ENCODE results near the gene ATPAF2. TPM values are rescaled to one million over a fixed set of nuclear protein-coding genes. Genes with fewer than 3 reads are reported as not detected.

The ATPAF2 gene
- total RNA-seq, 1 experiment from 2014 or later, result 46.1 TPM

DNA sequence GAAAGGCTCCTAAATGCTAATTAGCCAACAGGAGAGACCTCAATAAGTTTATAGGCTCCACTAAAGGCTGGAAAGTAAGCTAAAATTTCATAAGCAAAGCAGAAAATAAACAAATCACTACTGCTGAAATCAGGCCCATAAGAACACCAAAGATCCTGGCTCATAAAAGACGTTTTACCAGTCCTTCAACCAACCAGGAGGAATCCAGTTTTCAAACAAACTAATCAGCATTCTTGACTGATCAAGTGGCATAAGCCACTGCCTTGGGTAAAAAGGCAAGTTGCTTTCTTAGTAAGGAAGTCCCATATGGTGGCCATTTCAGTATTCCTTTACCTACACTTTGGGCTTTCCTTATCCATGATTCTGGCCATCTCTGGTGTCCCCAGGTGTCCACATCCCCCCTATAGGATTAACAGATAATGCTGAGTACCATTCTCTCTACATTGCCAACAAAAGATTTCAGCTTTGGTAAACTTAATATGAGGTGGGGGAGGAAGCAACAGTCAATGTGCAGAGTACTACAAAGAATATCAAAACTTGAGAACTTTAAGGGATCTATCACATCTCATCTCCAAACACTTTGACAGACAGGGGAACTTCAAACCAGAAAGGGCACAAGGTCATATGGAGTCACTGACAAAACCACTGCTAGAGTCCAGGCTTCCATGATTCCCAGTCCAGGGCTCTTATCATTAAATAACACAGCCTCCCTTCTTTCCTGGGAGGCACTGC, 68.1 kb downstream of the ATPAF2 start (continued):
- TF ChIP-seq JUND (IDR thresholded peaks at IDR 0.05), result no peak
- TF ChIP-seq EZH2phosphoT487 (IDR thresholded peaks at IDR 0.05; ENCODE audit: borderline replicate concordance), result no peak
- TF ChIP-seq SRF (IDR thresholded peaks at IDR 0.05; ENCODE audit: low read depth), result no peak
- TF ChIP-seq CBX3 (IDR thresholded peaks at IDR 0.05; ENCODE audit: low read depth), result no peak
- TF ChIP-seq SP1 (IDR thresholded peaks at IDR 0.05; ENCODE audit: low read depth), result no peak
- no peak for TF ChIP-seq YY1 (IDR thresholded peaks at IDR 0.05; ENCODE audit: extremely low read depth, insufficient replicate concordance, low read depth, low read length)
- TF ChIP-seq RAD21 (IDR thresholded peaks at IDR 0.05; ENCODE audit: low read depth), result no peak

Other genes with a start within 250 kb of the ATPAF2 start
- 298 TPM for gene SREBF1, start 202.2 kb downstream of the ATPAF2 start, total RNA-seq (2021; ENCODE audit: unreplicated experiment)
- gene TOM1L2, start 66.8 kb downstream of the ATPAF2 start, total RNA-seq (2021; ENCODE audit: unreplicated experiment), result 24.1 TPM
- 2.4 TPM for gene DRC3, start 66.3 kb downstream of the ATPAF2 start, total RNA-seq (2021; ENCODE audit: unreplicated experiment)
- gene GID4, start 240 bp upstream of the ATPAF2 start, total RNA-seq (2021; ENCODE audit: unreplicated experiment), result 10.8 TPM
- 41.0 TPM for gene DRG2, start 48.8 kb upstream of the ATPAF2 start, total RNA-seq (2021; ENCODE audit: unreplicated experiment)
- 2.8 TPM for gene MYO15A, start 69.6 kb upstream of the ATPAF2 start, total RNA-seq (2021; ENCODE audit: unreplicated experiment)
- gene ALKBH5, start 144.7 kb upstream of the ATPAF2 start, total RNA-seq (2021; ENCODE audit: unreplicated experiment), result 97.8 TPM
- gene LLGL1, start 186.5 kb upstream of the ATPAF2 start, total RNA-seq (2021; ENCODE audit: unreplicated experiment), result 44.3 TPM
- gene FLII, start 219.6 kb upstream of the ATPAF2 start, total RNA-seq (2021; ENCODE audit: unreplicated experiment), result 264 TPM
- 9.3 TPM for gene MIEF2, start 221.5 kb upstream of the ATPAF2 start, total RNA-seq (2021; ENCODE audit: unreplicated experiment)